ENCODE results near the gene PTPRR.
A peak's percentile ranks its signal among the peaks of the same experiment; 100 is the strongest.

PTPRR gene

GRCh38 chr12:70722584-70723343, 197.8 kb downstream of the PTPRR start:
- DNase-seq (ENCODE audit: extremely low read depth, low read depth) = no peak
- TF ChIP-seq CTCF (IDR thresholded peaks at IDR 0.05; ENCODE audit: low read depth, low read length) = no peak

GRCh38 chr12:70721656-70722357, 198.7 kb downstream of the PTPRR start:
- TF ChIP-seq CTCF (IDR thresholded peaks at IDR 0.05; ENCODE audit: low read depth, low read length) = no peak
- no peak for DNase-seq (ENCODE audit: extremely low read depth, low read depth)

- no peak for DNase-seq (ENCODE audit: extremely low read depth, low read depth)
- no peak for TF ChIP-seq CTCF (IDR thresholded peaks at IDR 0.05; ENCODE audit: low read depth, low read length)
These were observed 199.3 kb downstream of the PTPRR start for GRCh38 chr12:70721216-70721615.

- TF ChIP-seq CTCF (IDR thresholded peaks at IDR 0.05; ENCODE audit: low read depth, low read length) = peak; percentile 98
- peak; percentile 4 for DNase-seq (ENCODE audit: extremely low read depth, low read depth)
These were observed 200.7 kb downstream of the PTPRR start for GRCh38 chr12:70719672-70720420.

GRCh38 chr12:70719071-70719470, 201.5 kb downstream of the PTPRR start:
- DNase-seq (ENCODE audit: extremely low read depth, low read depth) = no peak
- no peak for TF ChIP-seq CTCF (IDR thresholded peaks at IDR 0.05; ENCODE audit: low read depth, low read length)

GRCh38 chr12:70711831-70712230, 208.7 kb downstream of the PTPRR start:
- TF ChIP-seq CTCF (IDR thresholded peaks at IDR 0.05; ENCODE audit: low read depth, low read length) = no peak
- DNase-seq (ENCODE audit: extremely low read depth, low read depth) = no peak

- TF ChIP-seq CTCF (IDR thresholded peaks at IDR 0.05; ENCODE audit: low read depth, low read length) = no peak
- DNase-seq (ENCODE audit: extremely low read depth, low read depth) = no peak
These were observed 211.5 kb downstream of the PTPRR start for GRCh38 chr12:70709022-70709421.

Measured in AG09319 (cell line).